HepG2 (cell line): ENCODE results near the gene AK8. TPM values are rescaled to one million over a fixed set of nuclear protein-coding genes. Genes with fewer than 3 reads are reported as not detected.

Experiments
- ATAC-seq: fragments of 200-7000 bp; cut with Tn5 transposase; 3 replicates; pipeline ENCODE4 v1.9.1; 2020; ENCODE audit warnings: mild to moderate bottlenecking, moderate library complexity
- BruUV-seq: library from RNA; stranded (reverse); fragments of 400-500 nt; replicated peaks from 2 replicates; lab custom pipeline; 2021; lab: Mats Ljungman, UMichigan
- CTCF ChIA-PET: fragments of 300-600 bp; formaldehyde crosslinking; extraction: SDS; loops from one replicate; lab custom pipeline; 2021; ENCODE audit warnings: low total read pairs, inconsistent platforms, low intra/inter-chr PET ratio; lab: Yijun Ruan, JAX
- POLR2A ChIA-PET: fragments of 350-600 bp; sonication (Branson Sonifier 250); formaldehyde crosslinking; loops from one replicate; lab custom pipeline; 2020; ENCODE audit warnings: antibody characterized with exemption, inconsistent platforms; lab: Yijun Ruan, JAX
- DNase-seq: peaks from one replicate; pipeline ENCODE4 v3.0.0-alpha.2; 2015; ENCODE audit warnings: low spot score
- FAIRE-seq: peaks from 3 replicates; lab custom pipeline; 2011; peaks lifted over from hg19 to GRCh38; lab: Jason Lieb, UNC
- H2AFZ ChIP-seq: one replicate; pipeline ENCODE4 v1.6.1; 2011; ENCODE audit warnings: low read length, inconsistent platforms
- H3K27ac ChIP-seq: fragments of 300-600 bp; 3 replicates; pipeline ENCODE4 v1.8.0; 2011; ENCODE audit warnings: mixed run types, mild to moderate bottlenecking, mixed read lengths, low read length, inconsistent platforms; ENCODE audit not compliant: insufficient read depth; ENCODE audit errors: extremely low read length
- H3K27me3 ChIP-seq, 2 experiments: fragments of 200-600 bp in 1 of 2; 2 replicates in 1 of 2; 3 replicates in 1 of 2; pipeline versions ENCODE4 v1.6.0 to v1.8.0; 2011; ENCODE audit warnings: low read length in 2 of 2, mild to moderate bottlenecking in 2 of 2, moderate library complexity in 2 of 2, inconsistent platforms in 1 of 2; ENCODE audit not compliant: insufficient read depth in 2 of 2, control insufficient read depth in 1 of 2
- H3K36me3 ChIP-seq, 2 experiments: fragments of 200-600 bp in 1 of 2; replicated peaks in 1 of 2; 2 replicates in 1 of 2; 3 replicates in 1 of 2; pipeline versions ENCODE4 v1.5.1 to v1.8.0; 2011; ENCODE audit warnings: low read length in 2 of 2, inconsistent platforms in 1 of 2; ENCODE audit not compliant: insufficient read depth in 2 of 2, control insufficient read depth in 1 of 2
- H3K4me1 ChIP-seq: 2 replicates; pipeline ENCODE4 v1.5.1; 2012; ENCODE audit warnings: low read length, inconsistent platforms; ENCODE audit not compliant: insufficient read depth
- H3K4me2 ChIP-seq: 2 replicates; pipeline ENCODE4 v1.6.0; 2011; ENCODE audit warnings: low read depth, low read length, inconsistent platforms
- H3K4me3 ChIP-seq, 3 experiments: fragments of 200-600 bp in 1 of 3; sonication (generic), shearing (Covaris generic) in 1 of 3; replicated peaks in 1 of 3; 2 replicates each; pipeline ENCODE4 v1.5.1; 2011 to 2016; ENCODE audit warnings: low read length in 3 of 3, inconsistent platforms in 2 of 3, low read depth in 2 of 3, mild to moderate bottlenecking in 2 of 3, control low read depth in 1 of 3, mixed read lengths in 1 of 3; ENCODE audit not compliant: insufficient read depth in 1 of 3
- H3K79me2 ChIP-seq: one replicate; pipeline ENCODE4 v1.6.1; 2011; ENCODE audit warnings: low read length, inconsistent platforms; ENCODE audit not compliant: insufficient read depth
- H3K9ac ChIP-seq: 2 replicates; pipeline ENCODE4 v1.6.0; 2011; ENCODE audit warnings: mild to moderate bottlenecking, low read depth, low read length, inconsistent platforms; ENCODE audit not compliant: insufficient read depth
- H3K9me3 ChIP-seq: 2 replicates; pipeline ENCODE4 v1.5.1; 2012; ENCODE audit warnings: mild to moderate bottlenecking, low read length
- H4K20me1 ChIP-seq: 2 replicates; pipeline ENCODE4 v1.6.0; 2011; ENCODE audit warnings: inconsistent platforms, mild to moderate bottlenecking, low read length, moderate library complexity; ENCODE audit not compliant: insufficient read depth
- ATF6 ChIP-seq: sonication (generic); formaldehyde crosslinking; conservative IDR thresholded peaks from 2 replicates; pipeline ENCODE4 v1.4.0; 2020; ENCODE audit warnings: missing genetic modification reagents
- ATF7-NPFF ChIP-seq: sonication (generic); formaldehyde crosslinking; IDR thresholded peaks from 2 replicates; pipeline ENCODE4 v1.8.1; 2023; ENCODE audit warnings: mild to moderate bottlenecking, low read depth, missing genetic modification reagents, moderate library complexity
- HNF4G ChIP-seq, 2 experiments: sonication (generic) in 1 of 2; formaldehyde crosslinking in 1 of 2; IDR thresholded peaks; 2 replicates each; pipeline versions ENCODE4 v1.4.0 to v1.6.1; 2011 to 2020; ENCODE audit warnings: borderline replicate concordance in 2 of 2, low read depth in 2 of 2, mild to moderate bottlenecking in 2 of 2, low read length in 1 of 2, missing genetic modification reagents in 1 of 2, moderate library complexity in 1 of 2
- KLF15 ChIP-seq: sonication (generic); formaldehyde crosslinking; IDR thresholded peaks from 2 replicates; pipeline ENCODE4 v1.8.1; 2023; ENCODE audit warnings: borderline replicate concordance, mild to moderate bottlenecking, inconsistent platforms, missing genetic modification reagents, mixed read lengths
- RELA ChIP-seq: sonication (generic); formaldehyde crosslinking; IDR thresholded peaks from 2 replicates; pipeline ENCODE4 v1.4.0; 2020; ENCODE audit warnings: missing genetic modification reagents
- YEATS2 ChIP-seq: sonication (generic); formaldehyde crosslinking; IDR thresholded peaks from 2 replicates; pipeline ENCODE4 v1.4.0; 2020; ENCODE audit warnings: missing genetic modification reagents, borderline replicate concordance
- ZHX2 ChIP-seq, 2 experiments: sonication (generic) in 1 of 2; formaldehyde crosslinking in 1 of 2; IDR thresholded peaks; 2 replicates each; pipeline versions ENCODE4 v1.6.1 to v1.9.0; 2014 to 2022; ENCODE audit warnings: antibody characterized with exemption in 1 of 2, borderline replicate concordance in 1 of 2, inconsistent platforms in 1 of 2, low read depth in 1 of 2, missing genetic modification reagents in 1 of 2
- ZNF235 ChIP-seq: sonication (generic); formaldehyde crosslinking; IDR thresholded peaks from 2 replicates; pipeline ENCODE4 v1.8.1; 2023; ENCODE audit warnings: mild to moderate bottlenecking, missing genetic modification reagents, borderline replicate concordance
- ZNF260 ChIP-seq: sonication (generic); formaldehyde crosslinking; IDR thresholded peaks from 2 replicates; pipeline ENCODE4 v1.4.0; 2020; ENCODE audit warnings: missing genetic modification reagents, low read depth, mild to moderate bottlenecking, borderline replicate concordance
- ZNF296 ChIP-seq: sonication (generic); formaldehyde crosslinking; conservative IDR thresholded peaks from 2 replicates; pipeline ENCODE4 v1.5.0; 2020; ENCODE audit warnings: mild to moderate bottlenecking, missing genetic modification reagents
- ZNF710 ChIP-seq: sonication (generic); formaldehyde crosslinking; IDR thresholded peaks from 2 replicates; pipeline ENCODE4 v1.5.0; 2020; ENCODE audit warnings: mild to moderate bottlenecking, missing genetic modification reagents, borderline replicate concordance
- ZNF737 ChIP-seq: sonication (generic); formaldehyde crosslinking; IDR thresholded peaks from 2 replicates; pipeline ENCODE4 v1.5.0; 2020; ENCODE audit warnings: missing genetic modification reagents, mild to moderate bottlenecking, borderline replicate concordance
- ZNF780A ChIP-seq: sonication (generic); formaldehyde crosslinking; IDR thresholded peaks from 2 replicates; pipeline ENCODE4 v1.8.0; 2022; ENCODE audit warnings: mild to moderate bottlenecking, missing genetic modification reagents, moderate library complexity
- ZSCAN22 ChIP-seq: sonication (generic); formaldehyde crosslinking; IDR thresholded peaks from 2 replicates; pipeline ENCODE4 v1.4.0; 2020; ENCODE audit warnings: mild to moderate bottlenecking, missing genetic modification reagents
- WGBS: methylation state at CpG from one replicate; pipeline ENCODE4 v1.1.6; 2017; ENCODE audit warnings: low lambda C conversion rate; 5-methylcytosine and 5-hydroxymethylcytosine counted together
- in situ Hi-C: cut with HindIII; loops from 2 replicates; pipeline ENCODE4 v1.10.0; 2017; ENCODE audit warnings: low pct_unique_long_range_greater_than_20kb; ENCODE audit not compliant: extremely low pct_ligation_motif_present
- intact Hi-C: fragments of 100-400 bp; cut with micrococcal nuclease; formaldehyde crosslinking; loops from one replicate; pipeline ENCODE4 v1.10.0; 2022; ENCODE audit not compliant: unreplicated experiment
- polyA plus RNA-seq, 8 experiments: library from polyadenylated mRNA; depleted of rRNA in 3 of 8; stranded (reverse) in 7 of 8; unstranded in 1 of 8; fragments of >200 nt; fragmentation: Illumina TruSeq in 4 of 8; extraction: Trizol in 4 of 8; gene quantifications; 2 replicates each; pipeline versions ENCODE4 v1.2.1 to v1.2.3, GENCODE V29; 2011 to 2016; ENCODE audit warnings: low read depth in 4 of 8, missing spikeins in 1 of 8, mixed read lengths in 1 of 8; ENCODE audit not compliant: insufficient read depth in 1 of 8
- total RNA-seq, 5 experiments: library from RNA; depleted of rRNA; stranded (reverse); fragments of >200 nt; fragmentation: Illumina TruSeq; extraction: Trizol; gene quantifications; 2 replicates each; pipeline ENCODE4 v1.2.3, GENCODE V29; 2016; ENCODE audit warnings: low read depth in 1 of 5

The AK8 gene
- total and polyA plus RNA-seq, 2 of the 13 experiments (the other 11 are each of a cell fraction or from before 2014, with no cell fraction given): 0.11 TPM; not detected in 1

GRCh38 chr9:132869266-132869665 lies 8.8 kb downstream of the AK8 start:
- 28% methylated on average over 5 of the region's 9 CpGs for whole genome bisulfite sequencing
- peaks cover 1 to 13% of the 10 kb centered on the region in 2 experiments; a peak in 2 of 5 replicates for H3K27me3 ChIP-seq
- DNase-seq: no peak
- no TSS peak for BruUV-seq
- no peaks in the 10 kb centered on the region for H4K20me1 ChIP-seq
- no peak for ATAC-seq
- no peaks in the 10 kb centered on the region for H3K36me3 ChIP-seq
- in situ Hi-C loops (no loop called here), intact Hi-C loops (no loop called here)
- no peak overlapping the region for H3K4me3 ChIP-seq
- no peak overlapping the region for H3K27ac ChIP-seq
- FAIRE-seq: no peak
- no peak overlapping the region for H2AFZ ChIP-seq
- no peaks in the 10 kb centered on the region for H3K79me2 ChIP-seq
- no peaks in the 10 kb centered on the region for H3K9me3 ChIP-seq
- POLR2A ChIA-PET: no interaction called here
- H3K4me1 ChIP-seq: no peaks in the 10 kb centered on the region
- no peak overlapping the region for H3K9ac ChIP-seq
- CTCF ChIA-PET: no interaction called here
- no peak overlapping the region for H3K4me2 ChIP-seq
- TF ChIP-seq ZNF780A (CRISPR knock-in tag): no peak
- TF ChIP-seq ATF7-NPFF: no peak
- TF ChIP-seq ZNF260 (CRISPR knock-in tag): no peak
- no peak for TF ChIP-seq HNF4G (IDR thresholded peaks at IDR 0.05; ENCODE audit: borderline replicate concordance, low read depth, low read length)
- TF ChIP-seq HNF4G (CRISPR knock-in tag; IDR thresholded peaks at IDR 0.05; ENCODE audit: borderline replicate concordance, low read depth): no peak
- TF ChIP-seq ZNF296 (CRISPR knock-in tag): no peak
- no peak for TF ChIP-seq KLF15
- TF ChIP-seq ZHX2 (IDR thresholded peaks at IDR 0.05; ENCODE audit: low read depth): no peak
- no peak for TF ChIP-seq ZHX2 (CRISPR knock-in tag; IDR thresholded peaks at IDR 0.05; ENCODE audit: borderline replicate concordance)
- no peak for TF ChIP-seq ZNF737 (CRISPR knock-in tag)
- no peak for TF ChIP-seq RELA (CRISPR knock-in tag)
- TF ChIP-seq ZSCAN22 (CRISPR knock-in tag): no peak
- no peak for TF ChIP-seq ATF6 (CRISPR knock-in tag)
- no peak for TF ChIP-seq ZNF235 (CRISPR knock-in tag)
- no peak for TF ChIP-seq YEATS2 (CRISPR knock-in tag)
- no peak for TF ChIP-seq ZNF710
